ENCODE results near the gene FCRL1. TPM values are rescaled to one million over a fixed set of nuclear protein-coding genes. Genes with fewer than 3 reads are reported as not detected.

The FCRL1 gene
- total and polyA plus RNA-seq, 9 donors, result 0.08 to 0.65 TPM; not detected in 7

DNA sequence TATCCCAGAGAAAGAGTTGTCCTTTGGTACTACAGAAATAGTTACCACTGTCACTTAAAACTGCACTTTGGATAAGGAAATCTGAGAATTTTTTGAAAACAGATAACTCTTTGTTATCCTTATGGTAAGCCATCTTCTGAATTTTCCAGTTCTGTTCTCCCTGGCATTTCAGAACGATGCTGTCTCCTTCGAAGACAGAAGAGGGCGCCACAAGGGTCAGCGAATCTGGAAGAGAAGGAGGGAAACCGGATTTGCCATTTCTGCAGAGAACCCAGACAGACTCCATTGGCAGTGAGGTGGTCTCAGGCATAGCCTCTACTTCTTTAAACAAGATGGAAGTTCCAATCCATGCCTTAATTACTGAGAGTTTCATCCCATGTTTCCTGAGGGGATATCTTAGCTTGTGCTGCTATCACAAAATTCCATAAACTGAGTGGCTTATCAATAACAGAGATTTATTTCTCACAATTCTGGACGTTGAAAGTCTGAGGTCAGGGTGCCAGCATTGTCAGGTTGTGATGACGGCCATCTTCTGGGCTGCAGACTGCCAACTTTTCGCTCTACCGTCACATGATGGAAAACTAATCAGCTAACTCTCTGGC lies 49.4 kb downstream of the FCRL1 start:
- H3K27me3 ChIP-seq, result no peaks in the 10 kb centered on the region
- H3K4me1 ChIP-seq (ENCODE audit: insufficient read depth), result no peaks in the 10 kb centered on the region
- H3K36me3 ChIP-seq, result no peaks in the 10 kb centered on the region
- H3K9me3 ChIP-seq, result no peaks in the 10 kb centered on the region
- no peak overlapping the region for H3K27ac ChIP-seq
- no peak for DNase-seq
- intact Hi-C loops (cut with DNase I), result no loop called here
- WGBS, 3 donors, result 36 to 46% (median 43%) methylated on average over 9 of the region's 9 CpGs
- TF ChIP-seq, protein P1, sequence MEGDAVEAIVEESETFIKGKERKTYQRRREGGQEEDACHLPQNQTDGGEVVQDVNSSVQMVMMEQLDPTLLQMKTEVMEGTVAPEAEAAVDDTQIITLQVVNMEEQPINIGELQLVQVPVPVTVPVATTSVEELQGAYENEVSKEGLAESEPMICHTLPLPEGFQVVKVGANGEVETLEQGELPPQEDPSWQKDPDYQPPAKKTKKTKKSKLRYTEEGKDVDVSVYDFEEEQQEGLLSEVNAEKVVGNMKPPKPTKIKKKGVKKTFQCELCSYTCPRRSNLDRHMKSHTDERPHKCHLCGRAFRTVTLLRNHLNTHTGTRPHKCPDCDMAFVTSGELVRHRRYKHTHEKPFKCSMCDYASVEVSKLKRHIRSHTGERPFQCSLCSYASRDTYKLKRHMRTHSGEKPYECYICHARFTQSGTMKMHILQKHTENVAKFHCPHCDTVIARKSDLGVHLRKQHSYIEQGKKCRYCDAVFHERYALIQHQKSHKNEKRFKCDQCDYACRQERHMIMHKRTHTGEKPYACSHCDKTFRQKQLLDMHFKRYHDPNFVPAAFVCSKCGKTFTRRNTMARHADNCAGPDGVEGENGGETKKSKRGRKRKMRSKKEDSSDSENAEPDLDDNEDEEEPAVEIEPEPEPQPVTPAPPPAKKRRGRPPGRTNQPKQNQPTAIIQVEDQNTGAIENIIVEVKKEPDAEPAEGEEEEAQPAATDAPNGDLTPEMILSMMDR (IDR thresholded peaks at IDR 0.05), result no peak
- TF ChIP-seq EP300 (IDR thresholded peaks at IDR 0.05), result no peak
- no peak overlapping the region for H3K4me3 ChIP-seq

DNA sequence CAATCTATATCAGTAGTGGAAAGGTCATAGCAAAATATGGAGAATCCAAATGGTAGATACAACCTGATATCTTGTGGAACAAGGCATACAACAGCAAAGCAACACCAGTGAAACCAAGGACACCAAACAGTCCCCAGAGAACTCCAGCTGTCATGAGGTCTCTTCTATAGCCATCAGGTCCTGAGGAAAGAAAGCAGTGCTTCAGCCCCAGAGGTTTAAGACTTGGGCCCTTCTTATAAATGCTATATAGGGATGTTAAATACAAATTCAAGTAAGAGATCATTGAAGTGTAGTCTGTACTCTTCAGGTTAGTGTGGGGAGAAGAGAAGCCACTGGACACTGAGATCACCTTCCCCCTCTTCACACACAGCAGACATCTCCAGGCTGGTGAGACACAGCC lies 53.1 kb downstream of the FCRL1 start:
- Histone ChIP-seq H3K4me1 (ENCODE audit: insufficient read depth) (no peaks in the 10 kb centered on the region), H3K27ac (no peak overlapping the region), H3K9me3 (no peaks in the 10 kb centered on the region), H3K27me3 (no peaks in the 10 kb centered on the region), H3K36me3 (no peaks in the 10 kb centered on the region), H3K4me3 (no peak overlapping the region)
- TF ChIP-seq EP300 (IDR thresholded peaks at IDR 0.05), result no peak
- TF ChIP-seq, protein P1 (IDR thresholded peaks at IDR 0.05), result no peak
- TF ChIP-seq POLR2A (IDR thresholded peaks at IDR 0.05), result no peak
- DNase-seq, result no peak
- intact Hi-C loops (cut with DNase I), result no loop called here

- H3K4me3 ChIP-seq, result no peak overlapping the region
- no peak overlapping the region for H3K27ac ChIP-seq
- no peak for DNase-seq
- H3K4me1 ChIP-seq (ENCODE audit: insufficient read depth), result no peaks in the 10 kb centered on the region
- no peak for TF ChIP-seq EP300 (IDR thresholded peaks at IDR 0.05)
- TF ChIP-seq POLR2A (IDR thresholded peaks at IDR 0.05), result no peak
- TF ChIP-seq, protein P1 (IDR thresholded peaks at IDR 0.05), result no peak
- no peaks in the 10 kb centered on the region for H3K9me3 ChIP-seq
- intact Hi-C loops (cut with DNase I), result no loop called here
- WGBS, 3 donors, result 82 to 88% (median 88%) methylated on average over 4 of the region's 4 CpGs
- H3K36me3 ChIP-seq, result no peaks in the 10 kb centered on the region
- H3K27me3 ChIP-seq, result no peaks in the 10 kb centered on the region
These were observed 61.9 kb downstream of the FCRL1 start for GRCh38 chr1:157758018-157758417.

DNA sequence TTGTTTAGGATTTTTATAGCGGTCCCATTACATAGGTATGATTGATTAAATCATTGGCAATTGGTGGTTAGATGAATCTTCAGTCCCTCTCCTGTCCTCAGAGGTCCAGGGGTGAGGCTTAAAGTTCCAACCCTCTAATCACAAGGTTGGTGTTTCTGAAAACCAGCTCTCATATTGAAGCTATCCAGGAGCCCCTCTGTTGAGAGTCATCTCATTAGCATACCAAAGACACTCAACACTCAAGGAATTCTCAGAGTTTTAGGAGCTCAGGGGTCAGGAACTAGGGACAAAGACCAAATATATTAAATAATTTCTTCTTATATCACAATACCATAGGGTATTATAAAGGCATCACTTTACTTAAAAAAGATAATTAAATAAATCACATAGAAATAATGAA lies 66.3 kb downstream of the FCRL1 start:
- WGBS, 3 donors, result 45 to 76% (median 74%) methylated on average over 1 of the region's 1 CpG
- TF ChIP-seq POLR2A (IDR thresholded peaks at IDR 0.05) (no peak), EP300 (IDR thresholded peaks at IDR 0.05) (no peak)
- TF ChIP-seq, protein P1 (IDR thresholded peaks at IDR 0.05), result no peak
- H3K27me3 ChIP-seq, result no peaks in the 10 kb centered on the region
- no peaks in the 10 kb centered on the region for H3K36me3 ChIP-seq
- no peak overlapping the region for H3K27ac ChIP-seq
- no peak overlapping the region for H3K4me3 ChIP-seq
- H3K9me3 ChIP-seq, result no peaks in the 10 kb centered on the region
- no peak for DNase-seq
- no peaks in the 10 kb centered on the region for H3K4me1 ChIP-seq (ENCODE audit: insufficient read depth)
- intact Hi-C loops (cut with DNase I), result no loop called here

Measured in ovary (tissue), 9 donors.